GM21723 (cell line): ENCODE results near the gene AHNAK.

Experiments
- ATAC-seq: cut with Tn5 transposase; IDR thresholded peaks from one replicate; pipeline ENCODE4 v1.9.1; 2021; ENCODE audit warnings: mild to moderate bottlenecking, moderate library complexity; ENCODE audit not compliant: unreplicated experiment

The AHNAK gene

GRCh38 chr11:62443390-62444235 lies 103.0 kb downstream of the AHNAK start:
- ATAC-seq, result no peak

- ATAC-seq, result no peak
These were observed 106.6 kb downstream of the AHNAK start for GRCh38 chr11:62439785-62440602.

- ATAC-seq, result no peak
These were observed 108.0 kb downstream of the AHNAK start for GRCh38 chr11:62438641-62439040.

- no peak for ATAC-seq
These were observed 109.0 kb downstream of the AHNAK start for GRCh38 chr11:62437616-62438015.

GRCh38 chr11:62435846-62436660 lies 110.6 kb downstream of the AHNAK start:
- no peak for ATAC-seq

GRCh38 chr11:62433904-62434276 lies 112.7 kb downstream of the AHNAK start:
- no peak for ATAC-seq

GRCh38 chr11:62433141-62433903 lies 113.3 kb downstream of the AHNAK start:
- ATAC-seq, result no peak

GRCh38 chr11:62432695-62433094 lies 113.9 kb downstream of the AHNAK start:
- ATAC-seq, result no peak

GRCh38 chr11:62431171-62431901 lies 115.3 kb downstream of the AHNAK start:
- ATAC-seq, result no peak

- no peak for ATAC-seq
These were observed 116.2 kb downstream of the AHNAK start for GRCh38 chr11:62430425-62430824.

- ATAC-seq, result no peak
These were observed 117.6 kb downstream of the AHNAK start for GRCh38 chr11:62428871-62429560.

- ATAC-seq, result no peak
These were observed 118.9 kb downstream of the AHNAK start for GRCh38 chr11:62427630-62428233.

- no peak for ATAC-seq
These were observed 123.6 kb downstream of the AHNAK start for GRCh38 chr11:62423012-62423411.

- no peak for ATAC-seq
These were observed 124.6 kb downstream of the AHNAK start for GRCh38 chr11:62421996-62422395.

GRCh38 chr11:62420882-62421281 lies 125.7 kb downstream of the AHNAK start:
- no peak for ATAC-seq

GRCh38 chr11:62419943-62420342 lies 126.7 kb downstream of the AHNAK start:
- ATAC-seq, result no peak

GRCh38 chr11:62419314-62419929 lies 127.2 kb downstream of the AHNAK start:
- ATAC-seq, result no peak

- ATAC-seq, result no peak
These were observed 127.9 kb downstream of the AHNAK start, which contains the start of gene SCGB1A1 for GRCh38 chr11:62418733-62419132. SCGB1A1 (plus strand) TSS chr11:62419033; CDS start chr11:62419096, 63 bp downstream.
